GM12864 (cell line): Measurements from ENCODE around the gene ANAPC4.
"Not testable (repeated sequence)": the region's sequence is repeated elsewhere in the genome, so short reads cannot be mapped to it uniquely, and the experiment has no call there.

Source experiments
- DNase-seq: peaks from one replicate; pipeline ENCODE4 v3.0.0-alpha.2; 2011; ENCODE audit warnings: low read depth
- H3K4me3 ChIP-seq: 2 replicates; pipeline ENCODE4 v1.5.1; 2011; ENCODE audit warnings: mild to moderate bottlenecking, low read depth, low read length, control low read depth
- TF ChIP-seq, protein P1 (sequence below): IDR thresholded peaks from 2 replicates; pipeline ENCODE4 v1.5.1; 2011; ENCODE audit warnings: low read depth, mild to moderate bottlenecking, moderate library complexity, low read length, control low read depth, inconsistent platforms; ENCODE audit errors: missing control alignments

ANAPC4 gene, protein sequence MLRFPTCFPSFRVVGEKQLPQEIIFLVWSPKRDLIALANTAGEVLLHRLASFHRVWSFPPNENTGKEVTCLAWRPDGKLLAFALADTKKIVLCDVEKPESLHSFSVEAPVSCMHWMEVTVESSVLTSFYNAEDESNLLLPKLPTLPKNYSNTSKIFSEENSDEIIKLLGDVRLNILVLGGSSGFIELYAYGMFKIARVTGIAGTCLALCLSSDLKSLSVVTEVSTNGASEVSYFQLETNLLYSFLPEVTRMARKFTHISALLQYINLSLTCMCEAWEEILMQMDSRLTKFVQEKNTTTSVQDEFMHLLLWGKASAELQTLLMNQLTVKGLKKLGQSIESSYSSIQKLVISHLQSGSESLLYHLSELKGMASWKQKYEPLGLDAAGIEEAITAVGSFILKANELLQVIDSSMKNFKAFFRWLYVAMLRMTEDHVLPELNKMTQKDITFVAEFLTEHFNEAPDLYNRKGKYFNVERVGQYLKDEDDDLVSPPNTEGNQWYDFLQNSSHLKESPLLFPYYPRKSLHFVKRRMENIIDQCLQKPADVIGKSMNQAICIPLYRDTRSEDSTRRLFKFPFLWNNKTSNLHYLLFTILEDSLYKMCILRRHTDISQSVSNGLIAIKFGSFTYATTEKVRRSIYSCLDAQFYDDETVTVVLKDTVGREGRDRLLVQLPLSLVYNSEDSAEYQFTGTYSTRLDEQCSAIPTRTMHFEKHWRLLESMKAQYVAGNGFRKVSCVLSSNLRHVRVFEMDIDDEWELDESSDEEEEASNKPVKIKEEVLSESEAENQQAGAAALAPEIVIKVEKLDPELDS

DNA sequence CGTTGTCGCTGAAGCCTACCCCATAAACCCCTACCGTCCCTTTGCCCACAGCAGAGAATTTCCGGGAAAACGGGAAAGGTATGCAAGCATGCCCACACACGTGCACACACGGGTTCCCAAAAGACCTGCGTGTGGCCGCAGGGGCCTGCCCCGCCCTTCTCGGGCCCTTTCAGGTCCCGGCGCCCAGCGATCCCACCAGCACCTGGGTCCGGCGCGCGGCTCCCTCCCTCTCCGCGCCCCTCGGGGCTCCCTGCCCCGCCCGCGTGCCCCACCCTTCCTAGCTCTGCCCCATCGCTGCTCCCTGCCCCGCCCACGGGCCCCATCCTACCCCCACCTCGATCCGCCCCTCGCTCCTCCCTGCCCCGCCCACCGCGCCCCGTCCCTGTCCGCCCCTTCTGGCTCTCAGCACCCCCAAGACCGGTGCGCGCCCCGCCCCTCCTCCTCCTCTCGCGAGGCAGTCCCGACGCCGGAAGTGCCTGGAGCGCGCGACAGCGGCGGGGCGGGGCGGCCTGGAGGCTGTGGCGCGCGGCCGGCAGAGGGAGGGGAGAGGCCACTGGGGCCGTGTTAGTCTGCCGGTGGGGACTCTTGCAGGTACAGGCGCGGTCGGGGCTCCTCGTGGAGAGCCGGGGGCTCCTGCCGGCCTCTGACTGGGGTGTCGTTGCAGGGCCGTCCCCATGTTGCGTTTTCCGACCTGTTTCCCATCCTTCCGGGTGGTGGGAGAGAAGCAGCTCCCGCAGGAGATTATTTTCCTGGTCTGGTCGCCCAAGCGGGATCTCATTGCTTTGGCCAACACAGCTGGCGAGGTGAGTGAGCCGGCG lies at the start of gene ANAPC4:
Gene ANAPC4 (plus strand): TSS at position 510 of the 818 bp plus-strand sequence. CDS start 165 bp downstream, at position 675.
- H3K4me3 ChIP-seq = peak within 1 kb of the TSS; percentile 86
- TF ChIP-seq, protein P1, sequence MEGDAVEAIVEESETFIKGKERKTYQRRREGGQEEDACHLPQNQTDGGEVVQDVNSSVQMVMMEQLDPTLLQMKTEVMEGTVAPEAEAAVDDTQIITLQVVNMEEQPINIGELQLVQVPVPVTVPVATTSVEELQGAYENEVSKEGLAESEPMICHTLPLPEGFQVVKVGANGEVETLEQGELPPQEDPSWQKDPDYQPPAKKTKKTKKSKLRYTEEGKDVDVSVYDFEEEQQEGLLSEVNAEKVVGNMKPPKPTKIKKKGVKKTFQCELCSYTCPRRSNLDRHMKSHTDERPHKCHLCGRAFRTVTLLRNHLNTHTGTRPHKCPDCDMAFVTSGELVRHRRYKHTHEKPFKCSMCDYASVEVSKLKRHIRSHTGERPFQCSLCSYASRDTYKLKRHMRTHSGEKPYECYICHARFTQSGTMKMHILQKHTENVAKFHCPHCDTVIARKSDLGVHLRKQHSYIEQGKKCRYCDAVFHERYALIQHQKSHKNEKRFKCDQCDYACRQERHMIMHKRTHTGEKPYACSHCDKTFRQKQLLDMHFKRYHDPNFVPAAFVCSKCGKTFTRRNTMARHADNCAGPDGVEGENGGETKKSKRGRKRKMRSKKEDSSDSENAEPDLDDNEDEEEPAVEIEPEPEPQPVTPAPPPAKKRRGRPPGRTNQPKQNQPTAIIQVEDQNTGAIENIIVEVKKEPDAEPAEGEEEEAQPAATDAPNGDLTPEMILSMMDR = no peak
- peak; percentile 78 for DNase-seq

DNA sequence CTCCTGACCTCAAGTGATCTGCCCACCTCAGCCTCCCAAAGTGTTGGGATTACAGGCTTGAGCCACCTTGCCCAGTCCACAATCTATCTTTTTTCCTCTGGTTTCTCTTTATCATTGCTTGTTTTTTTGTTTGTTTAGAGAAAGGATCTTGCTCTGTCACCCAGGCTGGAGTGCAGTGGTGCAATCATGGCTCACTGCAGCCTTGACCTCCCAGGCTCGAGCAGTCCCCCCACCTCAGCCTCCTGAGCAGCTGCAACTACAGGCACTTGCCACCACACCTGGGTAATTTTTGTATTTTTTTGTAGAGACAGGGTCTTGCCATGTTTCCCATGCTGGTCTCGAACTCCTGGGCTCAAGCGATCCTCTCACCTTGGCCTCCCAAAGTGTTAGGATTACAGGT lies 48.6 kb upstream of the ANAPC4 start:
- DNase-seq, H3K4me3 ChIP-seq: not testable (repeated sequence)

DNA sequence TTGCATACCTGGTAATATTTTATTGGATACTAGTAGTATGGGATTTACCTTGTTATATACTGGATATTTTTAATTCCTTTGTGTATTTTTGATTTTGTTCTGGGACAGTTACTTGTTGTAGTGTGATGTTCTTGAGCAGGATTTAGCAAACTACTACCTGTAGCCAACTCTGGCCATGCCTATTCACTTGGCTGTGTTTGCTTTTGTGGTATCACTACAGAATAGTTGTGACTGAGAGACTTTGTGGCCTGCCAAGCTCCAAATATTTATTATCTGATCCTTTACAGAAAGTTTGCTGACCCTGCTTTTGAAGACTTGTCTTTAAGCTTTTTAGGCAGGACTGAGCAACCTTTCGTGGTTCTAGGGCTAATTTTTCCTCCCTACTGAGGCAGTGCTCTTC lies 46.7 kb upstream of the ANAPC4 start:
- H3K4me3 ChIP-seq = no peak overlapping the region
- TF ChIP-seq, protein P1 = no peak
- no peak for DNase-seq

DNA sequence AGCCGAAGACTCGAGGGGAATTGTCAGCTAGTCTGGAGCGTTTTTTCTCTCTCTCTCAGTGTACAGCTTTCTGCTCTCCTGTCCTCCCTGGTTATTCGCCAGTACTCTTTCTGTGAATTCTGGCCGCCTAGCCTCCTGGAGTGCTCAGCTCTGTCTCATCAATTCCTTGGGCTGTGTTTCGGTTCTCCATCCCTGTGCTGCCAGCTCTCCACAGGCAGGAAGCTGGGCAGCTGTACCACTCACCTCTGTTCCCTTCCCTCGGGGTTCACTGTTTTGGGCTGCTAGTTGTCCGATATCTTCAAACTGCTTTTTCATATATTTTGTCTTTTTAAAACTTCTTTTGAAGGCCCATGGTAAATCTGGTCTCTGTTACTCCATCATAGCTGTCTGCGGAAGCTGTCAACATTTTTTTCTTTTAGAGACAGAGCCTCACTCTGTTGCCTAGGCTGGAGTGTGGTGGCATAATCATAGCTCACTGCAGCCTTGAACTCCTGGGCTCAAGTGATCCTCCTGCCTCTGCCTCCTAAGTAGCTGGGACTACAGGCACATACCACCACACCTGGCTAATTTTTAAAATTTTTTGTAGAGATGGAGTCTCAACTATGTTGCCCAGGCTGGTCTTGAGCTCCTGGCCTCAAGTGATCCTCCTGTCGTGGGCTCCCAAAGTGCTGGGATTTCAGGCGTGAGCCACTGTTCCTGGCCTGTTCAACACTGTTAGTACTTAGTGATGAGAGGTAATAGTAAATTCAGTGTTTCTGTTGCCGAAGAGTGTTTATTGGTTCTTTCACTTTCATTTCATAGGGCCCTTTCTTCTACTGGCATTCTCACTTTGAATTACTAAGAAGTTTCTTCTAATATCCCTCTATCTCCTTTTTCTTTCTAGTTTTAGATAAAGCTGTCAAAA lies 45.9 kb upstream of the ANAPC4 start:
- peak overlapping the region; percentile 28; the same call in 1 of the 2 replicates for H3K4me3 ChIP-seq
- TF ChIP-seq, protein P1 = no peak
- DNase-seq = no peak

DNA sequence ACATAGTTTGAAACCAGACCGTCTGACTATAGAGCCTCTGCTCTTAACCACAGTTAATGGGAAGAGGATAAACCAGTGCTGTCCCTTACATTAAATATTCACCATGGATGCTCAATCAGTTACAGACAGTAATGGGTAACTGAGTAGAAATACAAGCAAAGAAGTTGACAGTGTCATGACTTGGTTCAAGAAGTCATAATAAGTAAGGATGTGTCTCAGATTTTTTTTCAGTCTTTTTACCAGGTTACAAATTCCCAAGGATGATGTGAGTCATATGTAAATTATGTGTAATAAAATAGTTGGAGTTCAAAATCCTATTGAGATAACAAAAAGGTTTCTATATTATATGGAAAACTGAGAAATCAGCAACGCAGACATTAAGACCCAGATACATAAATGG lies 33.4 kb upstream of the ANAPC4 start:
- TF ChIP-seq, protein P1 = no peak
- no peak overlapping the region for H3K4me3 ChIP-seq
- DNase-seq = no peak

DNA sequence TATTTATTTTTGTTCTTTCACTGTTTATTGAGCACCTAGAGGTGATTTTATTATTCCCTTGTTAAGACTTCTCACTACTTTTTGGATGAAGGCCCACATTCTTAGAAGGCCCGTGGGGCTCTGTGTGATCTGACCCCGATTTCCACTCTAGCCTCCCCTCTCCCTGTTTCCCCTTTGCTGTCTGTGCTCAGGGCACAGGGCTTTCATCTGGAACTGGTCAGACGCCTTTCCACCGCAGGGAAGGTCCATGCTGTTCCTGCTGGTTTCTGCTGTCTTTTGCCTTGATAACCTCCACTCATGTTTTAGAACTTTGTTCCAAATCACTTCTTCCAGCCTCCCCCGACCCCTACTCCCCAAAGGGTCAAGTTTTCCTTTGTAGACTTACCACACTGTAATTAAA lies 31.3 kb upstream of the ANAPC4 start:
- TF ChIP-seq, protein P1 = no peak
- DNase-seq = no peak
- no peak overlapping the region for H3K4me3 ChIP-seq
